ENCODE data around the gene RNASE11. TPM values are rescaled to one million over a fixed set of nuclear protein-coding genes. Genes with fewer than 3 reads are reported as not detected.

RNASE11 gene
- polyA plus RNA-seq, 1 donor: not detected

Other genes starting within 250 kb of the RNASE11 start
- 35.5 TPM for gene PARP2, start 244.4 kb downstream of the RNASE11 start, polyA plus RNA-seq (ENCODE audit: insufficient read length)
- gene TEP1, start 174.5 kb downstream of the RNASE11 start, polyA plus RNA-seq (ENCODE audit: insufficient read length): 17.5 TPM
- 0.97 TPM for gene KLHL33, start 151.8 kb downstream of the RNASE11 start, polyA plus RNA-seq (ENCODE audit: insufficient read length)
- 41.9 TPM for gene OSGEP, start 133.2 kb downstream of the RNASE11 start, polyA plus RNA-seq (ENCODE audit: insufficient read length)
- gene APEX1, start 132.8 kb downstream of the RNASE11 start, polyA plus RNA-seq (ENCODE audit: insufficient read length): 163 TPM
- gene PIP4P1, start 126.6 kb downstream of the RNASE11 start, polyA plus RNA-seq (ENCODE audit: insufficient read length): 18.6 TPM
- 7.3 TPM for gene PNP, start 118.6 kb downstream of the RNASE11 start, polyA plus RNA-seq (ENCODE audit: insufficient read length)
- gene RNASE10, start 82.5 kb downstream of the RNASE11 start, polyA plus RNA-seq (ENCODE audit: insufficient read length): not detected
- gene RNASE9, start 27.0 kb downstream of the RNASE11 start, polyA plus RNA-seq (ENCODE audit: insufficient read length): not detected
- gene RNASE12, start 3.4 kb upstream of the RNASE11 start, polyA plus RNA-seq (ENCODE audit: insufficient read length): not detected
- not detected for gene OR6S1, start 53.7 kb upstream of the RNASE11 start, polyA plus RNA-seq (ENCODE audit: insufficient read length)
- gene RNASE4, start 96.6 kb upstream of the RNASE11 start, polyA plus RNA-seq (ENCODE audit: insufficient read length): 4.5 TPM
- gene ANG, start 100.8 kb upstream of the RNASE11 start, polyA plus RNA-seq (ENCODE audit: insufficient read length): 2.5 TPM
- not detected for gene EDDM3A, start 157.9 kb upstream of the RNASE11 start, polyA plus RNA-seq (ENCODE audit: insufficient read length)
- gene EDDM3B, start 180.4 kb upstream of the RNASE11 start, polyA plus RNA-seq (ENCODE audit: insufficient read length): not detected
- 8.2 TPM for gene RNASE6, start 193.3 kb upstream of the RNASE11 start, polyA plus RNA-seq (ENCODE audit: insufficient read length)
- gene RNASE1, start 214.8 kb upstream of the RNASE11 start, polyA plus RNA-seq (ENCODE audit: insufficient read length): 192 TPM